NCI-H2107 (cell line): ENCODE measurements around the gene AFAP1.
A peak's percentile ranks its signal among the peaks of the same experiment; 100 is the strongest.

Experiments used
- DNase-seq: peaks from one replicate; lab custom pipeline; 2025; lab: John Stamatoyannopoulos, UW

AFAP1 gene

DNA sequence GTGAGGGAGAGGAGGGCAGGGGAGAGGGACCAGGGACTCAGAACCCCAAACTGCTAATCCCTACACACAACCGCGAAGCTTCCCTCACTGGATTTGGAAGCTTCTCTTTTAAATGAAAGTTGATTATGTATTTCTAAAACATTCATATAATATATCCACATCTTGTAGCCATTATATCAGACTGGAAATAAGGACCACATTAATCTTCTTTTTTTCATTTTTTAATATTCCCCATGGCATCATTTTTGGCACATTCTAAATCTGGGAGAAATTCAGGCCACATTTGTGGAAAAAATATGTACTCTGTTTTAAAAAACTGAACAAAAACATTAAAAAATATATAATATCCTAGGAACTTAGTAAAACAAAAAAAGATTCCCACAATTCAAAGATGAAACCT is 97.8 kb downstream of the AFAP1 start:
- DNase-seq, result no peak

DNA sequence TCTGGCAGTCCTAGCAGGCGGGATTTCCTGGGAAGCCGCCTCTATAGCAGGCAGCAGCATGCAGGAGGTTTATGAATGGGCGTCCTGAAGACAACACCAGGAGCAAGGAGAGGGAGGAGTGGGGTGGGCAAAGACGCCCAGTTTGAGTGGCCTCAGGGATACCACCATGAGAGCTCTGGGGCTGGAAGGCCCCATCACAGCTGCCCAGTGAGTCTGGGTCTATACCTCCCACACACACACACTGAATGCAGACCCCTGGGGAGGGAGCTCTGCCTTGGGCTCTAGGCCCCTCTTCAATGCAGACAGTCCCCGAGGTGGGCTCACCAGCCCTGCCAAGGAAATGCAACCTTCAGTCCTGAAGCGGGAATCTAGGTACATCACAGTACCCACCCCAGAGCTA is 98.6 kb downstream of the AFAP1 start:
- no peak for DNase-seq

- no peak for DNase-seq
Observed at GRCh38 chr4:7839856-7840255, 99.8 kb downstream of the AFAP1 start.

GRCh38 chr4:7838136-7838782 is 101.4 kb downstream of the AFAP1 start:
- DNase-seq, result no peak

GRCh38 chr4:7837597-7838135 is 102.0 kb downstream of the AFAP1 start:
- no peak for DNase-seq

- no peak for DNase-seq
Observed at GRCh38 chr4:7831858-7832730, 107.6 kb downstream of the AFAP1 start.

- no peak for DNase-seq
Observed at GRCh38 chr4:7831330-7831729, 108.3 kb downstream of the AFAP1 start.

GRCh38 chr4:7830747-7831146 is 108.9 kb downstream of the AFAP1 start:
- no peak for DNase-seq

DNA sequence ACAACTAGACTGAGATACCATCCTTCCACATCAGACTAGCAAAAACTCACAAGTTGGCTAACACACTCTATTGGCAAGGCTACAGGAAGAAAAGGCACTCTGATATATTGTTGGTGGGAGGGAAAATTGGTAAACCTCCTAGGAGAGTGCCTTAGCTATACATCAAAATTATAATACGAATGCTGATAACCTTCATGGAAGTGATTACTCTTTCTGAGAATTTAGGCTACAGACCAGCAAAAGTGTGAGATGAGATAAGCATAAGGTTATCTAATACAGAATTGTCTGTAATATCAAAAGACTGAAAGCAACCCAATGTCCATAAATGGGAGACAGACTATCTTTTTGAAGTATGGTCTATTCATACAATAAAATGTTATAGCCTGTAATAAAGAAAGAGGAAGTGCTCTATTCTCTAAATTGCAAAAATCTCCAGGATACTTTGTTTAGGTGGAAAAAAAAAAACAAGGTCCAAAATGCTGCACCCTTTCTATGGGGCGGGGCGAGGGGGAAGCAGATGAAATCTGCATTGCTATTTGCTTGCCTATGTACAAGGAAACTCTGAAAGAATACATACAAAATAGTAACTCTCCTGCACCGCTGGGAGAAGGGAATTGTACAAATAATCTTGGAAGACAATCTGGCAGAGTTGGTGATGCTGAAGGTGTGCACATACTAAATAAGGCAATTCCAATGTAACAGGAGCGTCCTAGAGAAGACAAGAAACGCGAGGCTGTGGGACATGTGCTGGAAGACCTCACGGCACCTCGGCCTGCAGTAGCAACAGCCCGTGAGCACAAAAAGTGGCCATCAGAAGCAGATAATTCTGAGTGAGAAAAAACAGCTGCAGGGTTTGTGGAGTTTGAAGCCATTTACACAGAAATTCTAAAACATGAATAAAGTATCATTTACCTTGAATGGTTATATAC is 109.7 kb downstream of the AFAP1 start:
- no peak for DNase-seq

GRCh38 chr4:7828793-7829301 is 110.8 kb downstream of the AFAP1 start:
- no peak for DNase-seq

GRCh38 chr4:7828011-7828720 is 111.5 kb downstream of the AFAP1 start:
- DNase-seq, result peak; percentile 5

DNA sequence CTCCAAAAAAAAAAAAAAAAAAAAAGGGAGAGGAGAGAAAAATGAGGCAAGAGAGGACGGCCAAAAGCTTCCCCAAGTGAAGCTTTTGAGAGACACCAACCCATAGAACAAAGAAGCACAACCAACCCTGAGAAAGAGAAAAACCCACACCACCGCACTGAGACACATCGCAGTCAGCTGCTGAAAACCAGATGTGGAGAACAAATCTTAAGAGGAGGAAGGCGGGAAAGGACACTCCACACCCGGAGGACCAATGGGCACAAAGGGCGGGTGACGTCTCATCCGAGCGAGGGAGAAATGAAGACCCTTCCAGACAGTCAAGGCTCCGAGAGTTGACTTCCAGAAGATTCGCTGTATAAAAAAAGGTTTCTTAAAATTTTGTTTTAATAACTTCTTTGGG is 112.1 kb downstream of the AFAP1 start:
- DNase-seq, result no peak

DNA sequence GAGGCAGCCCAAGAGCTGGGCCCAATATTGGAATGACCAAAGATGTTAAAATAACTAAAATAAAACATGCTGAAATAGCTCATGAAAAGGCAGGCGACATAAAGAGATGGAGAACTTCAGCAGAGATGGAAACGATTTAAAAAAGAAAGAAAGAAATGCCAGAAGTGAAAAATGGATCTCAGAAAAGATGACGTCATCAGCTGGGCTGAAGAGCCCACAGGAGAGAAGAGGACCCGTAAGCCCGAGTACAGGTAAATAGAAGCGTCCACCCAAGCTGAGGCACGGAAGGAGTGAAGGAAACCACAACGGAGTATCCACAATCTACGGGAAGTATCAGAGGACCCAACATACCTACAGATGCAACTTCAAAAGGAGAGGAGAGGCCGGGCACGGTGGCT is 112.8 kb downstream of the AFAP1 start:
- no peak for DNase-seq

DNA sequence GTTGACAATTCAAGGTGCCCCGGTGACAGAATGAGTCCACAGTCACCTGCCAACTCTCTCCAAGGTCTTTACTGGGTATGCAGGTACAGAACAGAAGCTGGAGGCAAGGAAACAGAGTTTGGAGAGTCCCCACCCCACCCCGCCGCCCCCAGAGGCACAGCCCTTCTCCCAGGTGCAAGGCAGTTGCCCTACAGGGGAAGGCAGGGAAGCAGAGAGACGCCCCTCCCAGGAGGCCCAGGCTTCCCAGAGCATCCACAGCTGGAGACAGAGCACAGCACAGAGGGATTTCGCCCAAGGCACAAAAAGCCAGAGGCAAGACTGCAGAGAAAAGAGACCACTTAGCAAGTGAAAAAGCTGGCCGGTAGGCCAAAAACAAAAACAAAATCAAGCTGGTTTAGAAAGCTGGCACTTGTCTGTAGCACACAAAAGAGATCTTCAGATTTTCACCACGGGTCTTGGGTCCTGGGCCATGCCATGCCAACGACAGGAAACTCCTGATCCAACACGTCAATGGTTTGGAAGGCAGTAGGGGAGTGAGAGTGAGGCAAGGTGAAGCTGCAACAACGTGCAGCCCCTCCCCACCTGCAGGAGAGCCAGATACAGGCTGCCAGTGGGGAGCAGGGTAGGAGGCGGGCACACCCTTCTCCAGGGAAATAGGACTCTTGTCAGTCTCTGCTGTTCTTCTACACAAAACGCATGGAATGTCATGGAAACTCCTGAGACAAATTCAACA is 113.3 kb downstream of the AFAP1 start:
- DNase-seq, result no peak

DNA sequence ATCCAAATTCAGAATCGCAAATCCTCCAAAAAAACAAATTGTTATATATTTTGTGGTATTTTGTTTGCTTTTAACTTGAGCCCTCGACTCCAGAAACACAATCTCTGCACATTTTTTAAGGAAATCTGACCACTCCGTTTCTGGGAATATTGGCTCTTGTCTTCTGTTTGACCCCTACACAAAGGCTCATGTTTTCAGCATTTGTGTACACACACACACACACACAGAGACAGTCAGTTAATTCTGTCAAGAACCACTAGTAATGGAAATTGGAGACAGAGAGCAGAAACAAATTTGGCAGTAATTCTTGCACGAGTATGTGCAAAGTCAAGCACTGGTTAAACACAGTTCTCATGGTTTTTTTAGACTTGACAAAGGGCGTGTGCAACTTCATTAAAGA is 115.4 kb downstream of the AFAP1 start:
- no peak for DNase-seq

DNA sequence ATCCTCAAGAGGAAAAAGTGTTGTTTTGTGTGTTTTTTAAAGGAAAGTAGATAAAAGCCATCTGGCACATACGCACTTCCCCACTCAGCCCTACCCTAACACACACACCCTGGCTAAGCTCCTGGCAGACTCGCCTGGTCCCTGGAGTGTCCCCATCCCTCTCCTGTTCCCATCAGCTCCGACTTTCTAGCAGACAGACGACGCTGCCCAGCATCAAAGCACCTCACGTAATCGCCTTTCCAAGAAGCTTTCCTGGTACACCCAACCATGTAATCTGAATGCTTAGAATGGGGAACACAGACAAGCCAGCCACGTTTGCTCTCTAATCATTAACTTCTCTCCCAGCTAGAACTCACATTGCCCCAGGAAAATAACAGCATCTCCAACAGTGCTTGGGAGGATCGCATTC is 116.2 kb downstream of the AFAP1 start:
- no peak for DNase-seq

GRCh38 chr4:7822877-7823276 is 116.8 kb downstream of the AFAP1 start:
- no peak for DNase-seq

DNA sequence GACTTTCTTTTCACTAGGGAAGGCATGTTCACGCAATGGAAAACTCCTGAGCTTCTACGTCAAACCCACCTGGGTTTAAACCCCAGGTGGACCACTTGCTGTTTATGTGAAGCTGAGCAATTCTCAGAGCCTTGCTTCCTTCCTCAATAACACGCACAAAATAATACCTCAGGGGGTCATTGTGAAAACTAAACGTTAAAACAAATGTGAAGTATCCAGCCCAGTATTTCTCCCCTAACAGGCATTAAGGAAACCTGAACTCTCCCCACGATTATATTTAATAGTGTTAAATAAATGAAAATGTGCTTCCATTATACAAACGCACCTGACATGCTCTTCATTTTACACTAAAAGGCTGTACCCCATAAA is 117.5 kb downstream of the AFAP1 start:
- DNase-seq, result no peak

DNA sequence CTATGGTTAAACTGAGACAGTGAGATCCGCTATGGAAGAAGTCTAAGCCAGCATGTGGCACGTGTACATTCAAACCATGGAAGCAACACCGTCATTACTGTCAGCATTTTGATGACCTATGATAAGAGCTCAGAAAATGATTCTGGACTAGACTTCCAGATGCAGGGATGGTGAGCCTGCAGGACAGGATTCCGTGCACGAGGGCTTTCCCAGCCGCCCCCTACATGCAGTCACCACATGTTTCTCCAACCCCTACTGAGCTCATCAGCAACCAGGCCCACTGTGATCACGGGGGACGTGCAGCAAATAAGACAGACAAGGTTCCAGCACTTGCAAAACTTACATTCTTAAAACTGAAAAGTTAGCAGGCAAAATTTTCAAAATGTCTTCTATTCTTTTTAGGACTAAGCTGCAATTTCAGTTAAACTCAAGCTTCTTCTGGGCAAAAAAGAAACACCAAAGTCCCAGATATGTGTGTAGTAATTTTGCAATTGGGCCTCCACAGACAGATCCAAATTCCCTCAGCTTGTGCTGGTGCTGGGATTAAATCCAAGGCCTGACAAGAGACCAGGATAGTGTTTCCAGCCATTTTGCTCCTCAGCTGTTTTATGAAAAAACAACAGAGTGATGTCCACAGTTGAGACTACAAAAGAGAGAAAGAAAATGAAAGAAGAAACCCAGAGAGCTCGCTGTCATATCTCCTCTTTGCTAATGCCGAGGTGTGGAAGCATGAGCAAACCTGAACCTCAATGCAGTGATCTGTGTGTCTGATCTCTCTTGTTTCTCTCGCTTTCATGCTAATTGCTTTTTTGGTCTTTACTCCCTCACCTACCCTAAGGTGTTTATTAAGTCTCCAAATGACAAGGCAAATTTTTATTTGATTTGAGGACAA is 118.2 kb downstream of the AFAP1 start:
- no peak for DNase-seq
